HL-60 (cell line): Measurements from ENCODE around the gene NPRL2.

Experiments used
- SPI1 ChIP-seq: IDR thresholded peaks from 2 replicates; pipeline ENCODE4 v1.6.1; 2012; ENCODE audit warnings: low read depth, mild to moderate bottlenecking, borderline replicate concordance
- TF ChIP-seq, protein P1 (sequence below): IDR thresholded peaks from one replicate; pipeline ENCODE4 v1.5.1; 2011; ENCODE audit warnings: low read length, control low read depth, inconsistent platforms; ENCODE audit not compliant: insufficient read depth
- TF ChIP-seq, protein P2 (sequence below): IDR thresholded peaks from 2 replicates; pipeline ENCODE4 v1.6.1; 2012; ENCODE audit warnings: low read depth; ENCODE audit not compliant: insufficient replicate concordance

DNA sequence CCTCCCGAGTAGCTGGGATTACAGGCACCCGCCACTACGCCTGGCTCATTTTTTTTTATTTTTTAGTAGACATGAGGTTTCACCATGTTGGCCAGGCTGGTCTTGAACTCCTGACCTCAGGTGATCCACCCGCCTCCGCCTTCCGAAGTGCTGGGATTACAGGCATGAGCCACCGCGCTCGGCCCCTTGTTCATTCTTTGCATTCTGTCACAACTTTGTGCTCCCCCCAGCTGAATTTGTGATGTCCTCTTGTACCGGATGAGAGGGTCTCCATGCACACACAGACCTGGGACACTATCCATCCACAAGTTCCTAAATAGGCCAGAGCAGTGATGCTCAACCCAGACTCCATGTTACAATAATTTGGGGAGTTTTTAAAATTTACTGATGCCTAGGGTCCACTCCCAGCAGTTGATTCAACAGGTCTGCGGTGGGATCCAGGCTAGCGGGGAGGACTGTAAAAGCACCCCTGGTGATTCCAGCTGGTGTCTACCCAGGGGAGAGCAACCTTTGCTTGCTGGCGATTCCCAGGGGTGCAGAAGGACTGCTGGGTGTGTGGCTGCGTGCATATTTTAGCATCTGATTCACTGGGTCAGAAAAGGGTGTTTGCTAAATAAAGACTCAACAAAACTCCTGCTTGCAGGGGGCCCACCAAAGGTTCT is 11.0 kb downstream of the NPRL2 start:
- TF ChIP-seq, protein P1, sequence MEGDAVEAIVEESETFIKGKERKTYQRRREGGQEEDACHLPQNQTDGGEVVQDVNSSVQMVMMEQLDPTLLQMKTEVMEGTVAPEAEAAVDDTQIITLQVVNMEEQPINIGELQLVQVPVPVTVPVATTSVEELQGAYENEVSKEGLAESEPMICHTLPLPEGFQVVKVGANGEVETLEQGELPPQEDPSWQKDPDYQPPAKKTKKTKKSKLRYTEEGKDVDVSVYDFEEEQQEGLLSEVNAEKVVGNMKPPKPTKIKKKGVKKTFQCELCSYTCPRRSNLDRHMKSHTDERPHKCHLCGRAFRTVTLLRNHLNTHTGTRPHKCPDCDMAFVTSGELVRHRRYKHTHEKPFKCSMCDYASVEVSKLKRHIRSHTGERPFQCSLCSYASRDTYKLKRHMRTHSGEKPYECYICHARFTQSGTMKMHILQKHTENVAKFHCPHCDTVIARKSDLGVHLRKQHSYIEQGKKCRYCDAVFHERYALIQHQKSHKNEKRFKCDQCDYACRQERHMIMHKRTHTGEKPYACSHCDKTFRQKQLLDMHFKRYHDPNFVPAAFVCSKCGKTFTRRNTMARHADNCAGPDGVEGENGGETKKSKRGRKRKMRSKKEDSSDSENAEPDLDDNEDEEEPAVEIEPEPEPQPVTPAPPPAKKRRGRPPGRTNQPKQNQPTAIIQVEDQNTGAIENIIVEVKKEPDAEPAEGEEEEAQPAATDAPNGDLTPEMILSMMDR: no peak
- TF ChIP-seq, protein P2, sequence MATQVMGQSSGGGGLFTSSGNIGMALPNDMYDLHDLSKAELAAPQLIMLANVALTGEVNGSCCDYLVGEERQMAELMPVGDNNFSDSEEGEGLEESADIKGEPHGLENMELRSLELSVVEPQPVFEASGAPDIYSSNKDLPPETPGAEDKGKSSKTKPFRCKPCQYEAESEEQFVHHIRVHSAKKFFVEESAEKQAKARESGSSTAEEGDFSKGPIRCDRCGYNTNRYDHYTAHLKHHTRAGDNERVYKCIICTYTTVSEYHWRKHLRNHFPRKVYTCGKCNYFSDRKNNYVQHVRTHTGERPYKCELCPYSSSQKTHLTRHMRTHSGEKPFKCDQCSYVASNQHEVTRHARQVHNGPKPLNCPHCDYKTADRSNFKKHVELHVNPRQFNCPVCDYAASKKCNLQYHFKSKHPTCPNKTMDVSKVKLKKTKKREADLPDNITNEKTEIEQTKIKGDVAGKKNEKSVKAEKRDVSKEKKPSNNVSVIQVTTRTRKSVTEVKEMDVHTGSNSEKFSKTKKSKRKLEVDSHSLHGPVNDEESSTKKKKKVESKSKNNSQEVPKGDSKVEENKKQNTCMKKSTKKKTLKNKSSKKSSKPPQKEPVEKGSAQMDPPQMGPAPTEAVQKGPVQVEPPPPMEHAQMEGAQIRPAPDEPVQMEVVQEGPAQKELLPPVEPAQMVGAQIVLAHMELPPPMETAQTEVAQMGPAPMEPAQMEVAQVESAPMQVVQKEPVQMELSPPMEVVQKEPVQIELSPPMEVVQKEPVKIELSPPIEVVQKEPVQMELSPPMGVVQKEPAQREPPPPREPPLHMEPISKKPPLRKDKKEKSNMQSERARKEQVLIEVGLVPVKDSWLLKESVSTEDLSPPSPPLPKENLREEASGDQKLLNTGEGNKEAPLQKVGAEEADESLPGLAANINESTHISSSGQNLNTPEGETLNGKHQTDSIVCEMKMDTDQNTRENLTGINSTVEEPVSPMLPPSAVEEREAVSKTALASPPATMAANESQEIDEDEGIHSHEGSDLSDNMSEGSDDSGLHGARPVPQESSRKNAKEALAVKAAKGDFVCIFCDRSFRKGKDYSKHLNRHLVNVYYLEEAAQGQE: no peak
- TF ChIP-seq SPI1: no peak
